Measurements from ENCODE around the gene IFTAP. TPM values are rescaled to one million over a fixed set of nuclear protein-coding genes. Genes with fewer than 3 reads are reported as not detected.
"Not testable (repeated sequence)": the region's sequence is repeated elsewhere in the genome, so short reads cannot be mapped to it uniquely, and the experiment has no call there.

The IFTAP gene, protein sequence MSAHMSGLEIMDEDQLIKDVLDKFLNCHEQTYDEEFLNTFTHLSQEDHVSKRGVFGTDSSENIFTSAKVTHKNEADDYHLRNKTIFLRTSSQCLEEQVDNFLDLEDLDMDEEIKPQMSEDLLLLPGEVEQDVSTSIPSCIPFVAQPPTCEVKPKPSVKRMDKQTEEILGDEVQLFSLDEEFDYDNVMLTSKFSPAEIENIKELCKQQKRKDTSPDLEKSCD
- total RNA-seq = 1 to 10 TPM in 1 of 2 donors, under 1 TPM in 1; 0.57 to 1.9 TPM

GRCh38 chr11:36594316-36594989, at the start of gene IFTAP:
IFTAP (plus strand) TSS chr11:36594502; CDS start chr11:36610104, 15,602 bp downstream.
- Mint-ChIP-seq H3K9me3 (no peaks in the 10 kb centered on the region), H3K27ac (peak within 1 kb of the TSS; percentile 31 to 44), H3K36me3 (no peaks in the 10 kb centered on the region)
- ATAC-seq (peak; percentile 67 to 76), DNase-seq (ENCODE audit: low spot score in 2 of 2) (peak; percentile 25 to 57)

GRCh38 chr11:36550385-36551115, 43.8 kb upstream of the IFTAP start:
- DNase-seq (ENCODE audit: low spot score in 2 of 2) (no peak), ATAC-seq (no peak)
- H3K27ac Mint-ChIP-seq = no peak overlapping the region
- H3K36me3 Mint-ChIP-seq = peaks cover 0 to 18% of the 10 kb centered on the region in 2 donors
- H3K9me3 Mint-ChIP-seq = peaks cover 0 to 8% of the 10 kb centered on the region in 2 donors

DNA sequence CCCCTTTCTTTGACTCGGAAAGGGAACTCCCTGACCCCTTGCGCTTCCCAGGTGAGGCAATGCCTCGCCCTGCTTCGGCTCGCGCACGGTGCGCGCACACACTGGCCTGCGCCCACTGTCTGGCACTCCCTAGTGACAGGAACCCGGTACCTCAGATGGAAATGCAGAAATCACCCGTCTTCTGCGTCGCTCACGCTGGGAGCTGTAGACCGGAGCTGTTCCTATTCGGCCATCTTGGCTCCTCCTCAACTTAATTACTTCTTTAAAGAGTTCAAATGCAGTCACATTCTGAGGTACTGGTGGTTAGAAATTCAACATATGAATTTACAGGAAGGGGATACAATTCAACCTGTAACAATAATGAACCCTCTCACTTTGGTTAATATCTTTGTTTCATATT, 36.9 kb upstream of the IFTAP start:
- H3K36me3 Mint-ChIP-seq; H3K9me3 Mint-ChIP-seq; ATAC-seq; DNase-seq (ENCODE audit: low spot score in 2 of 2): not testable (repeated sequence)
- peak overlapping the region in 1 of 2 donors; percentile 45 for H3K27ac Mint-ChIP-seq

DNA sequence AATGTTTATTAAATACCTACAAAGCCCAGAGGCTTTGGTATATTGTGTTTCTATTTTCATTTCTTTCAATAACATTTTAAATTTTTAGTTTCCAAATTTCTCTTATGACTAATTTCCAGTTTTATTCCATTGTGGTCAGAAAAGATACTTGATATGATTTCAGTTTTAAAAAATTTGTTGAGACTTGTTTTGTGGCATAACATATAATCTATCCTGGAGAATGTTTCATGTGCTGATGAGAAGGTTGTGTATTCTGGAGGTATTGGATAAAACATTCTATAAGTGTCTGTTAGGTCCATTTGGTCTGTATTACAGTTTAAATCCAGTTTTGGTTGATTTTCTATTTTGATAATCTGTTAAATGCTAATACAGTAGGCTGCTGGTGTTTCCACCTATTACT, 36.3 kb upstream of the IFTAP start:
- ATAC-seq (no peak), DNase-seq (ENCODE audit: low spot score in 2 of 2) (no peak)
- peaks cover 0 to 6% of the 10 kb centered on the region in 2 donors for H3K36me3 Mint-ChIP-seq
- peaks cover 0 to 7% of the 10 kb centered on the region in 2 donors for H3K9me3 Mint-ChIP-seq
- no peak overlapping the region for H3K27ac Mint-ChIP-seq

DNA sequence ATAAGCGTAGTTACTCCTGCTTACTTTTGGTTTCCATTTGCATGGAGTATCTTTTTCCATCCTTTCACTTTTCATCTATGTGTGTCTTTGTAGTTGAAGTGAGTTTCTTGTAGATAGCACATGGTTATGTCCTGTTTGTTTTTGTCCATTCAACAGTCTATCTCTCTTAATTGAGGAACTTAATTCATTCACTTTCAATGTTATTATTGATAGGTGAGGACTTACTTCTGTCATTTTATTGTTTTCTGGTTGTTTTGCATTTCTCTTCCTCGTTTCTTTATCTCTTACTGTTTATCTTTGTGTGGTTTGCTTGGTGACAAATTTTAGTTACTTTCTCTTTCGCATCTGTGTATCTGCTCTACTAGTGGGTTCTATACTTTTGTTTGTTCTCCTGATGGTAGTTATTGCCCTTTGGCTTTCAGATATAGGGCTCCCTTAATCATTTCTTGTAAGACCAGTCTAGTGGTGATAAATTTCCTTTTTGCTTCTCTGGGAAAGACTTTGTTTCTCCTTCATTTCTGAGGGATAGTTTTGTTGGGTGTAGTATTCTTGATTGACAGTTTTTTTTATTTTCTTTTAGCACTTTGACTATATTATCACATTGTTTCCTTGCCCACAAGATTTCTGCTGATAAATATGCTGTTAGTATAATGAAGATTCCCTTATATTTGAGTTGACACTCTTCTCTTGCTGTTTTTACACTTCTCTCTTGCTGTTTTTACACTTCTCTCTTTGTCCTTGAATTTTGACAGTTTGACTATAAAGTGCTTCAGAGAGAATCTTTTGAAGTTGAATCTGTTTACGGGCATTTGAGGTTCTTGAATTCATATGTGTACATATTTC, 35.5 kb upstream of the IFTAP start:
- ATAC-seq (peak; percentile 40 to 79), DNase-seq (ENCODE audit: low spot score in 2 of 2) (no peak)
- H3K36me3 Mint-ChIP-seq = peaks cover 0 to 6% of the 10 kb centered on the region in 2 donors
- H3K27ac Mint-ChIP-seq = peak overlapping the region; percentile 2 to 6
- peaks cover 0 to 7% of the 10 kb centered on the region in 2 donors for H3K9me3 Mint-ChIP-seq

GRCh38 chr11:36564376-36565030, 29.8 kb upstream of the IFTAP start:
- Mint-ChIP-seq H3K36me3 (peaks cover 0 to 6% of the 10 kb centered on the region in 2 donors), H3K9me3 (peaks cover 0 to 3% of the 10 kb centered on the region in 2 donors), H3K27ac (no peak overlapping the region)
- DNase-seq (ENCODE audit: low spot score in 2 of 2) (peak in 1 of 2 donors; percentile 30), ATAC-seq (peak in 1 of 2 donors; percentile 58)

GRCh38 chr11:36565031-36565610, 29.2 kb upstream of the IFTAP start:
- DNase-seq (ENCODE audit: low spot score in 2 of 2) = no peak
- Mint-ChIP-seq H3K36me3 (no peaks in the 10 kb centered on the region), H3K27ac (no peak overlapping the region), H3K9me3 (no peaks in the 10 kb centered on the region)
- ATAC-seq = no peak

DNA sequence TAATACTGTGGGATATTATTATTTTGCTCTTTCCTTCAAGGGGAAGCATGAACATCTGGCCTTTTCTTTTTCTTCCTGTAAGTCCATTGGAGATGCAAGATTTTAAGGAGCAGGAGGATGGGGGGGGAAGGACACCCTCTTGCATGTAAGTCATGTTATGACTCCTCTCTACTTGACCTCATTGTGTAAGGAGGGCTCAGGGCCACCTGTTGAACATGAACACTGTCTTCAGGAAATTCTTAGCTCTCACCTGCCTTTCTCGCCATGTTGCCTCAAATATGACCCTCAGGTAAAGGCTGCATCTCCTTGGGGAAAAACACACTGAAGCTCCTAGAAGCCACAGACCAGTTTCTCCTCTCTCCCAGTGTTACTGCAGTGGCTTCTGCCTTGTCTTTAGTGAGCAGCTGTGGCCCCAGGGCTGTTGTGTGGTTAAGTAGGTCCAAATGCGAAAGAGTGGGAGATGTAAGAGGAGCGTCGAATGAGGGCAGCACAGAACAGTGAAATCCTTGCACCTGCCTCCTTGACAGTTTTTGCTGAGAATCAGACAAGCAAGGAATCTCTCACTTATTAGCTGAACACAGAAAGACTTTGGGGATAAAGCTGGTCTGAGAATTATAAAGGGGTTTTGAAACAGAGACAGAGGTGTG, 27.8 kb upstream of the IFTAP start:
- ATAC-seq (no peak), DNase-seq (ENCODE audit: low spot score in 2 of 2) (no peak)
- Mint-ChIP-seq H3K36me3 (no peaks in the 10 kb centered on the region), H3K9me3 (no peaks in the 10 kb centered on the region), H3K27ac (no peak overlapping the region)

- DNase-seq (ENCODE audit: low spot score in 2 of 2) (no peak), ATAC-seq (no peak)
- no peaks in the 10 kb centered on the region for H3K9me3 Mint-ChIP-seq
- H3K27ac Mint-ChIP-seq = no peak within 1 kb of the TSS
- no peaks in the 10 kb centered on the region for H3K36me3 Mint-ChIP-seq
These were observed 26.6 kb upstream of the IFTAP start, which contains the start of gene RAG1 for GRCh38 chr11:36567694-36568093. RAG1 (plus strand) TSS chr11:36568007; CDS start chr11:36573305, 5,298 bp downstream.

DNA sequence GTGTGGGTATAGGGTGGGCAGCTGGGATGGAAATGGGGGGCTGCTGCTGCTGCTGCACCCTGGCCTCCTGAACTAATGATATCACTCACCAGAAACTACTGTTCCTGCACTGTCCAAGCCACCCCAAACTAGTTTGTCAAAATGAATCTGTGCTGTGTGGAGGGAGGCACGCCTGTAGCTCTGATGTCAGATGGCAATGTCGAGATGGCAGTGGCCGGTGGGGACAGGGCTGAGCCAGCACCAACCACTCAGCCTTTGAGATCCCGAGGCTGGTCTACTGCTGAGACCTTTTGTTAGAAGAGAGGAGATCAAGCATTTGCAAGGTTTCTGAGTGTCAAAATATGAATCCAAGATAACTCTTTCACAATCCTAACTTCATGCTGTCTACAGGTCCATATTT, 25.2 kb upstream of the IFTAP start:
- DNase-seq (ENCODE audit: low spot score in 2 of 2) (no peak), ATAC-seq (no peak)
- Mint-ChIP-seq H3K9me3 (no peaks in the 10 kb centered on the region), H3K27ac (no peak overlapping the region), H3K36me3 (peaks cover 0 to 2% of the 10 kb centered on the region in 2 donors)

GRCh38 chr11:36574486-36574885, 19.8 kb upstream of the IFTAP start:
- no peak for ATAC-seq
- H3K36me3 Mint-ChIP-seq = peaks cover 0 to 5% of the 10 kb centered on the region in 2 donors
- no peaks in the 10 kb centered on the region for H3K9me3 Mint-ChIP-seq
- H3K27ac Mint-ChIP-seq = no peak overlapping the region
- no peak for DNase-seq (ENCODE audit: low spot score in 2 of 2)

DNA sequence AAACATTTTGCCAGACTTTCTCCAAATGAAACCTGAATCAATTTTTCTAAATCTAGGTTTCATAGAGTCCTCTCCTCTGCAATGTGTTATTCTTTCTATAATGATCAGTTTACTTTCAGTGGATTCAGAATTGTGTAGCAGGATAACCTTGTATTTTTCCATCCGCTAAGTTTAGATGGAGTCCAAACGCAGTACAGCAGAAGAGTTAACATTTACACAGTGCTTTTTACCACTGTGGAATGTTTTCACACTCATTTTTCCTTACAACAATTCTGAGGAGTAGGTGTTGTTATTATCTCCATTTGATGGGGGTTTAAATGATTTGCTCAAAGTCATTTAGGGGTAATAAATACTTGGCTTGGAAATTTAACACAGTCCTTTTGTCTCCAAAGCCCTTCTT, 16.9 kb upstream of the IFTAP start:
- H3K27ac Mint-ChIP-seq = no peak overlapping the region
- peaks cover 7% of the 10 kb centered on the region in 2 donors for H3K9me3 Mint-ChIP-seq
- no peak for ATAC-seq
- DNase-seq (ENCODE audit: low spot score in 2 of 2) = no peak
- H3K36me3 Mint-ChIP-seq = peaks cover 0 to 5% of the 10 kb centered on the region in 2 donors

DNA sequence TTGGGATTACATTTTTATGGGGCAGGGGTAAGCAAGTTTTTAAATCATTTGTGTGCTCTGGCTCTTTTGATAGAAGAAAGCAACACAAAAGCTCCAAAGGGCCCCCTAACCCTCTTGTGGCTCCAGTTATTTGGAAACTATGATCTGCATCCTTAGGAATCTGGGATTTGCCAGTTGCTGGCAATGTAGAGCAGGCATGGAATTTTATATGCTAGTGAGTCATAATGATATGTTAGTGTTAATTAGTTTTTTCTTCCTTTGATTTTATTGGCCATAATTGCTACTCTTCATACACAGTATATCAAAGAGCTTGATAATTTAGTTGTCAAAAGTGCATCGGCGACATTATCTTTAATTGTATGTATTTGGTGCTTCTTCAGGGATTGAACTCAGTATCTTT, 16.4 kb upstream of the IFTAP start:
- peaks cover 0 to 5% of the 10 kb centered on the region in 2 donors for H3K36me3 Mint-ChIP-seq
- ATAC-seq (no peak), DNase-seq (ENCODE audit: low spot score in 2 of 2) (no peak)
- peaks cover 7% of the 10 kb centered on the region in 2 donors for H3K9me3 Mint-ChIP-seq
- H3K27ac Mint-ChIP-seq = no peak overlapping the region

- ATAC-seq = no peak
- DNase-seq (ENCODE audit: low spot score in 2 of 2) = no peak
- peaks cover 0 to 5% of the 10 kb centered on the region in 2 donors for H3K36me3 Mint-ChIP-seq
- peaks cover 7% of the 10 kb centered on the region in 2 donors for H3K9me3 Mint-ChIP-seq
- H3K27ac Mint-ChIP-seq = no peak overlapping the region
These were observed 15.8 kb upstream of the IFTAP start for GRCh38 chr11:36578458-36578857.

DNA sequence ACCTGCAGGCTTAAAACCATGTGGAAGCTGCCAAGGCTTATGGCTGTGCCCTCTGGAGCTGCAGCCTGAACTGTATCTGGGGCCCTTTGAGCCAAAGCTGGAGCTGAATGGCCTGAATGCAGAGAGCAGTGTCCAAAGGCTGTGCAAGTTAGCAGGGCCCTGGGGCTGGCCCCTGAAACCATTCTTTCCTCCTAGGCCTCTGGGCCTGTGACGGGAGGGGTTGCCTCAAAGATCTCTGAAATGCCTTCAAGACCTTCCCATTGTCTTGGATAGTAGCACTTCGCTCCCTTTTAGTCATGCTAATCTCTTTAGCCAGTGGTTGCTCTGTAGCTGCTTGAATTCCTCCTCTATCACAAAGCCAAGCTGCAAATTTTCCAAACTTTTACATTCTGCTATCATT, 12.8 kb upstream of the IFTAP start:
- DNase-seq (ENCODE audit: low spot score in 2 of 2) = no peak
- no peak for ATAC-seq

More for the DNA sequence above, 12.8 kb upstream of the IFTAP start:
- peaks cover 7% of the 10 kb centered on the region in 2 donors for H3K9me3 Mint-ChIP-seq
- no peaks in the 10 kb centered on the region for H3K36me3 Mint-ChIP-seq
- no peak overlapping the region for H3K27ac Mint-ChIP-seq
